ENCODE results near the gene RABEPK.
A peak's percentile ranks its signal among the peaks of the same experiment; 100 is the strongest.
"Not testable (repeated sequence)": the region's sequence is repeated elsewhere in the genome, so short reads cannot be mapped to it uniquely, and the experiment has no call there.

RABEPK gene

DNA sequence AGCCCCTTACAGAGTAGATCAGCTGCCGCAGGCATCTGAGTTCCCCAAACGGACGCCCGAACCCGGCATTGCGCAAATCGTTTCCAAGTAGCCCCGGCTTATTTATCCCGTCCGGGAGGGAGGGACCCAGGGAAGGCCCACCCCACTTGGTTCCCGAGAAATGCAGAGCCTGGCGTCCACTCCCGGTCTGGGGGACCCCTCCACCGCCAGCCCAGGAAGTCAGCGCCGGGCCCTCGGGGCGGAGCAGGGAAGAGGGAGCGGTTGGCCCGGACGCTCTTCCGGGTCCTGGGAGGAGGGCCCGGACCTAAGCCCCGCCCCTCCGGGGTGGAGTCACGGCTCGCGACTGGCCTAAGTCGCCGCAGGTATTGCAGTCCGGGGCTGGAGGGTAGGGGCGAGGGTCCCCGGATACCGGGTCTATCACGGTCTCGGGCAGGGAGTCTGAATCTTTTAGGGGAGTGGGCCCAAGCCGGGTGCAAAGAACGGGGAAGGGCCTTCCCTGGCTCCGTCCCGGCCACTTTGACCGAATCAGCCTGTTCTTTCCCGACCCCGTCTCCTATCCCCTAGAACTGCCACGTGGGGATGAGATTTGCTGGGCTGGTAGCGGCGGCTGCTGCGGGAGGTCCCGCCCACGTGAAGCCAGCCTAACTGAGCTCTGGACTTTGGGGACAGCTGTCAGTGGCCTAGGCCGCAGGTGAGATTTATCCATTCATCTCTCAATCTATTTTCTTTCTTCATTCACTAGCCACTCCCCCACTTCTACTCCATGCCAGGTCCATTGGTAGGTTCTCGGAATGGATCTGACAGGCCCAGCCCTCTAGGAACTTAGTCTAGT lies at the start of gene RABEPK:
TSS of gene RABEPK (plus strand) at position 327 of the 832 bp plus-strand sequence. CDS start 2,472 bp downstream, outside the sequence.
- Histone ChIP-seq H3K27me3 (ENCODE audit: control insufficient read depth in 5 of 5, insufficient read depth in 4 of 5, low read length in 5 of 5) (no peaks in the 10 kb centered on the region), H3K36me3 (ENCODE audit: control insufficient read depth in 5 of 5, insufficient read depth in 5 of 5, low read length in 5 of 5) (peaks cover 2 to 22% (median 10%) of the 10 kb centered on the region in 5 donors), H3K9me3 (ENCODE audit: control insufficient read depth in 5 of 5, low read length in 5 of 5) (no peaks in the 10 kb centered on the region), H3K4me1 (ENCODE audit: control insufficient read depth in 5 of 5, insufficient read depth in 5 of 5, low read length in 5 of 5) (peaks cover 0 to 15% (median 9%) of the 10 kb centered on the region in 5 donors), H3K4me3 (ENCODE audit: low read depth in 1 of 5, low read length in 5 of 5) (peak within 1 kb of the TSS; percentile 84 to 88 (median 86)), H3K9ac (ENCODE audit: low read length in 5 of 5) (peak within 1 kb of the TSS; percentile 68 to 94 (median 89)), H3K27ac (ENCODE audit: low read depth, low read length) (peak within 1 kb of the TSS; percentile 83)

- Histone ChIP-seq H3K27ac (ENCODE audit: low read depth, low read length) (no peak overlapping the region), H3K9ac (ENCODE audit: low read length in 5 of 5) (no peak overlapping the region), H3K36me3 (ENCODE audit: control insufficient read depth in 5 of 5, insufficient read depth in 5 of 5, low read length in 5 of 5) (peaks cover 33 to 62% (median 42%) of the 10 kb centered on the region in 5 donors), H3K4me1 (ENCODE audit: control insufficient read depth in 5 of 5, insufficient read depth in 5 of 5, low read length in 5 of 5) (peaks cover 0 to 6% (median 0%) of the 10 kb centered on the region in 5 donors), H3K27me3 (ENCODE audit: control insufficient read depth in 5 of 5, insufficient read depth in 4 of 5, low read length in 5 of 5) (no peaks in the 10 kb centered on the region), H3K4me3 (ENCODE audit: low read depth in 1 of 5, low read length in 5 of 5) (no peak overlapping the region), H3K9me3 (ENCODE audit: control insufficient read depth in 5 of 5, low read length in 5 of 5) (no peaks in the 10 kb centered on the region)
Observed at GRCh38 chr9:125151730-125152129, 48.6 kb upstream of the RABEPK start.

- Histone ChIP-seq H3K27ac (ENCODE audit: low read depth, low read length) (no peak overlapping the region), H3K36me3 (ENCODE audit: control insufficient read depth in 5 of 5, insufficient read depth in 5 of 5, low read length in 5 of 5) (peaks cover 36 to 68% (median 52%) of the 10 kb centered on the region in 5 donors), H3K4me3 (ENCODE audit: low read depth in 1 of 5, low read length in 5 of 5) (no peak overlapping the region)
Observed at GRCh38 chr9:125153712-125154367, 46.5 kb upstream of the RABEPK start.

GRCh38 chr9:125156551-125156950 lies 43.8 kb upstream of the RABEPK start:
- Histone ChIP-seq H3K27me3 (ENCODE audit: control insufficient read depth in 5 of 5, insufficient read depth in 4 of 5, low read length in 5 of 5) (no peaks in the 10 kb centered on the region), H3K9me3 (ENCODE audit: control insufficient read depth in 5 of 5, low read length in 5 of 5) (no peaks in the 10 kb centered on the region), H3K27ac (ENCODE audit: low read depth, low read length) (no peak overlapping the region), H3K9ac (ENCODE audit: low read length in 5 of 5) (no peak overlapping the region), H3K4me1 (ENCODE audit: control insufficient read depth in 5 of 5, insufficient read depth in 5 of 5, low read length in 5 of 5) (peaks cover 0 to 15% (median 12%) of the 10 kb centered on the region in 5 donors), H3K4me3 (ENCODE audit: low read depth in 1 of 5, low read length in 5 of 5) (no peak overlapping the region), H3K36me3 (ENCODE audit: control insufficient read depth in 5 of 5, insufficient read depth in 5 of 5, low read length in 5 of 5) (peaks cover 24 to 44% (median 34%) of the 10 kb centered on the region in 5 donors)

More at GRCh38 chr9:125153712-125154367, 46.5 kb upstream of the RABEPK start:
- Histone ChIP-seq H3K4me1 (ENCODE audit: control insufficient read depth in 5 of 5, insufficient read depth in 5 of 5, low read length in 5 of 5) (peaks cover 0 to 6% (median 0%) of the 10 kb centered on the region in 5 donors), H3K9ac (ENCODE audit: low read length in 5 of 5) (no peak overlapping the region), H3K9me3 (ENCODE audit: control insufficient read depth in 5 of 5, low read length in 5 of 5) (no peaks in the 10 kb centered on the region), H3K27me3 (ENCODE audit: control insufficient read depth in 5 of 5, insufficient read depth in 4 of 5, low read length in 5 of 5) (no peaks in the 10 kb centered on the region)

GRCh38 chr9:125160750-125161149 lies 39.6 kb upstream of the RABEPK start:
- Histone ChIP-seq H3K27me3 (ENCODE audit: control insufficient read depth in 5 of 5, insufficient read depth in 4 of 5, low read length in 5 of 5) (no peaks in the 10 kb centered on the region), H3K4me3 (ENCODE audit: low read depth in 1 of 5, low read length in 5 of 5) (peak overlapping the region in 1 of 5 donors; percentile 15), H3K9ac (ENCODE audit: low read length in 5 of 5) (peak overlapping the region in 2 of 5 donors; percentile 64 to 80), H3K4me1 (ENCODE audit: control insufficient read depth in 5 of 5, insufficient read depth in 5 of 5, low read length in 5 of 5) (peaks cover 0 to 28% (median 12%) of the 10 kb centered on the region in 5 donors), H3K27ac (ENCODE audit: low read depth, low read length) (peak overlapping the region; percentile 84), H3K36me3 (ENCODE audit: control insufficient read depth in 5 of 5, insufficient read depth in 5 of 5, low read length in 5 of 5) (peaks cover 0 to 10% (median 9%) of the 10 kb centered on the region in 5 donors), H3K9me3 (ENCODE audit: control insufficient read depth in 5 of 5, low read length in 5 of 5) (no peaks in the 10 kb centered on the region)

GRCh38 chr9:125161284-125161918 lies 38.9 kb upstream of the RABEPK start:
- Histone ChIP-seq H3K9ac (ENCODE audit: low read length in 5 of 5) (peak overlapping the region in 2 of 5 donors; percentile 64 to 80), H3K36me3 (ENCODE audit: control insufficient read depth in 5 of 5, insufficient read depth in 5 of 5, low read length in 5 of 5) (peaks cover 0 to 11% (median 9%) of the 10 kb centered on the region in 5 donors), H3K27ac (ENCODE audit: low read depth, low read length) (peak overlapping the region; percentile 84), H3K4me3 (ENCODE audit: low read depth in 1 of 5, low read length in 5 of 5) (peak overlapping the region in 1 of 5 donors; percentile 22), H3K27me3 (ENCODE audit: control insufficient read depth in 5 of 5, insufficient read depth in 4 of 5, low read length in 5 of 5) (no peaks in the 10 kb centered on the region), H3K9me3 (ENCODE audit: control insufficient read depth in 5 of 5, low read length in 5 of 5) (no peaks in the 10 kb centered on the region), H3K4me1 (ENCODE audit: control insufficient read depth in 5 of 5, insufficient read depth in 5 of 5, low read length in 5 of 5) (peaks cover 0 to 34% (median 12%) of the 10 kb centered on the region in 5 donors)

DNA sequence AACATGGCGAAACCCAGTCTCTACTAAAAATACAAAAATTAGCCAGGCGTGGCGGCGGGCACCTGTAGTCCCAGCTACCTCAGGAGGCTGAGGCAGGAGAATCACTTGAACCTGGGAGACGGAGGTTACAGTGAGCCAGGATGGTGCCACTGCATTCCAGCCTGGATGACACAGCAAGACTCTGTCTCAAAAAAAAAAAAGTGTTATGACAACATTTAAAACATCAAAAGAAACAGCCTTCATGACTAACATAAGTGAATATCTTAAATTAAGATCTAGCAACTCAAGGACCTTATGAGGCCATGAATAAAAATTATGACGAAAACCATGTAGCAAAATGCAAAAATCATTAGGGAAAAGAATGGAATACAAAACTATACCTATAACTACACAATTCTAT lies 37.5 kb upstream of the RABEPK start:
- not testable (repeated sequence) for H3K9ac ChIP-seq (ENCODE audit: low read length in 5 of 5); H3K9me3 ChIP-seq (ENCODE audit: control insufficient read depth in 5 of 5, low read length in 5 of 5); H3K4me3 ChIP-seq (ENCODE audit: low read depth in 1 of 5, low read length in 5 of 5); H3K27me3 ChIP-seq (ENCODE audit: control insufficient read depth in 5 of 5, insufficient read depth in 4 of 5, low read length in 5 of 5); H3K36me3 ChIP-seq (ENCODE audit: control insufficient read depth in 5 of 5, insufficient read depth in 5 of 5, low read length in 5 of 5)
- H3K4me1 ChIP-seq (ENCODE audit: control insufficient read depth in 5 of 5, insufficient read depth in 5 of 5, low read length in 5 of 5), result peaks cover 0 to 40% (median 15%) of the 10 kb centered on the region in 5 donors
- peak overlapping the region; percentile 84 for H3K27ac ChIP-seq (ENCODE audit: low read depth, low read length)

GRCh38 chr9:125166762-125167161 lies 33.6 kb upstream of the RABEPK start:
- Histone ChIP-seq H3K4me3 (ENCODE audit: low read depth in 1 of 5, low read length in 5 of 5) (no peak overlapping the region), H3K4me1 (ENCODE audit: control insufficient read depth in 5 of 5, insufficient read depth in 5 of 5, low read length in 5 of 5) (peaks cover 0 to 32% (median 3%) of the 10 kb centered on the region in 5 donors), H3K36me3 (ENCODE audit: control insufficient read depth in 5 of 5, insufficient read depth in 5 of 5, low read length in 5 of 5) (peaks cover 6 to 18% (median 14%) of the 10 kb centered on the region in 5 donors), H3K27ac (ENCODE audit: low read depth, low read length) (peak overlapping the region; percentile 55), H3K9ac (ENCODE audit: low read length in 5 of 5) (no peak overlapping the region), H3K9me3 (ENCODE audit: control insufficient read depth in 5 of 5, low read length in 5 of 5) (no peaks in the 10 kb centered on the region), H3K27me3 (ENCODE audit: control insufficient read depth in 5 of 5, insufficient read depth in 4 of 5, low read length in 5 of 5) (no peaks in the 10 kb centered on the region)

GRCh38 chr9:125169895-125170294 lies 30.4 kb upstream of the RABEPK start:
- no peak overlapping the region for H3K9ac ChIP-seq (ENCODE audit: low read length in 5 of 5)
- no peak overlapping the region for H3K4me3 ChIP-seq (ENCODE audit: low read depth in 1 of 5, low read length in 5 of 5)
- no peak overlapping the region for H3K27ac ChIP-seq (ENCODE audit: low read depth, low read length)
- no peaks in the 10 kb centered on the region for H3K27me3 ChIP-seq (ENCODE audit: control insufficient read depth in 5 of 5, insufficient read depth in 4 of 5, low read length in 5 of 5)
- H3K36me3 ChIP-seq (ENCODE audit: control insufficient read depth in 5 of 5, insufficient read depth in 5 of 5, low read length in 5 of 5), result peaks cover 6 to 18% (median 14%) of the 10 kb centered on the region in 5 donors
- peaks cover 1 to 43% (median 24%) of the 10 kb centered on the region in 5 donors for H3K4me1 ChIP-seq (ENCODE audit: control insufficient read depth in 5 of 5, insufficient read depth in 5 of 5, low read length in 5 of 5)
- H3K9me3 ChIP-seq (ENCODE audit: control insufficient read depth in 5 of 5, low read length in 5 of 5), result no peaks in the 10 kb centered on the region
